ENCODE data around the gene NUP62. TPM values are rescaled to one million over a fixed set of nuclear protein-coding genes. Genes with fewer than 3 reads are reported as not detected.
"Not testable (repeated sequence)": the region's sequence is repeated elsewhere in the genome, so short reads cannot be mapped to it uniquely, and the experiment has no call there.

NUP62 gene
- total and polyA plus RNA-seq, 2 of the 4 experiments (the other 2 are of a cell fraction): 21.3 to 29.7 TPM

DNA sequence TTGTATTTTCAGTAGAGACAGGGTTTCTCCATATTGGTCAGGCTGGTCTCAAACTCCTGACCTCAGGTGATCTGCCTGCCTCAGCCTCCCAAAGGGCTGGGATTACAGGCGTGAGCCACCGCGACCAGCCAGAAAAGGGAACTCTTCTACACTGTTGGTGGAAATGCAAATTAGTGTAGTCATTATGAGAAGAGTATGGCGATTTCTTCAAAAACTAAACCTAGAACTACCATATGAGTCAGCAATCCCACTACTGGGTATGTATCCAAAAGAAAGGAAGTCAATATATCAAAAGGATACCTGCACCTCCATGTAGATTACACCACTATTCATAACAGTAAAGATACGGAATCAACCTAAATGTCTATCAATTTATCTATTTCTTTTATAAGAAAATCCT is 15.3 kb upstream of the NUP62 start:
- BruUV-seq (replicated peaks); H3K27me3 ChIP-seq (ENCODE audit: control insufficient read depth, insufficient read depth, low read length); H3K56ac ChIP-seq (ENCODE audit: extremely low read depth, insufficient read depth, low read length); H4K8ac ChIP-seq (ENCODE audit: low read depth in 2 of 2, low read length in 2 of 2); H2BK20ac ChIP-seq (ENCODE audit: low read depth, low read length); H3K4me1 ChIP-seq (ENCODE audit: control insufficient read depth, insufficient read depth, low read length); ATAC-seq (ENCODE audit: low read depth); H3K9me3 ChIP-seq (ENCODE audit: control insufficient read depth, insufficient read depth, low read length); H2AK5ac ChIP-seq (ENCODE audit: low read depth, low read length); POLR2A ChIA-PET (ENCODE audit: unreplicated experiment); H3K14ac ChIP-seq (replicated peaks; ENCODE audit: low read depth, low read length); H4K5ac ChIP-seq (ENCODE audit: low read depth, low read length); H2BK5ac ChIP-seq (ENCODE audit: low read depth, low read length, poor library complexity, severe bottlenecking); H3K9me1 ChIP-seq (ENCODE audit: insufficient read depth, low read length); H3K9ac ChIP-seq (ENCODE audit: low read depth, low read length); H2BK15ac ChIP-seq (ENCODE audit: low read depth, low read length); intact Hi-C loops (cut with micrococcal nuclease); H2AK9ac ChIP-seq (replicated peaks; ENCODE audit: low read depth, low read length, poor library complexity); H2BK120ac ChIP-seq (ENCODE audit: low read depth, low read length); H3K4ac ChIP-seq (ENCODE audit: low read depth, low read length); in situ Hi-C loops (cut with MboI; ENCODE audit: low sequenced_read_pairs); DNase-seq; H3K23ac ChIP-seq (ENCODE audit: low read depth, low read length); H2AFZ ChIP-seq (replicated peaks; ENCODE audit: low read length, poor library complexity); H3K4me3 ChIP-seq (ENCODE audit: insufficient read depth, low read depth, low read length); H3K36me3 ChIP-seq (ENCODE audit: control insufficient read depth, insufficient read depth, low read length); H4K20me1 ChIP-seq (ENCODE audit: insufficient read depth, low read length); dilution Hi-C loops (cut with HindIII; ENCODE audit: low sequenced_read_pairs, unreplicated experiment); H3K18ac ChIP-seq (ENCODE audit: low read depth, low read length); CTCF ChIA-PET; H4K91ac ChIP-seq (ENCODE audit: insufficient read depth, low read depth, low read length); H3K4me2 ChIP-seq (ENCODE audit: low read depth, low read length); H3K79me1 ChIP-seq (ENCODE audit: low read depth in 1 of 2, low read length in 2 of 2); H3K27ac ChIP-seq (ENCODE audit: insufficient read depth, low read length): not testable (repeated sequence)
- no CpG with 5 or more reads among the region's 5 CpGs for WGBS, 2 experiments (ENCODE audit: extremely low coverage in 2 of 2, insufficient read length in 1 of 2)
